ENCODE results near the gene ITIH5. TPM values are rescaled to one million over a fixed set of nuclear protein-coding genes. Genes with fewer than 3 reads are reported as not detected.
A peak's percentile ranks its signal among the peaks of the same experiment; 100 is the strongest.

ITIH5 gene
- total and polyA plus RNA-seq, 4 donors = 0.88 to 68.5 (median 6.4) TPM

DNA sequence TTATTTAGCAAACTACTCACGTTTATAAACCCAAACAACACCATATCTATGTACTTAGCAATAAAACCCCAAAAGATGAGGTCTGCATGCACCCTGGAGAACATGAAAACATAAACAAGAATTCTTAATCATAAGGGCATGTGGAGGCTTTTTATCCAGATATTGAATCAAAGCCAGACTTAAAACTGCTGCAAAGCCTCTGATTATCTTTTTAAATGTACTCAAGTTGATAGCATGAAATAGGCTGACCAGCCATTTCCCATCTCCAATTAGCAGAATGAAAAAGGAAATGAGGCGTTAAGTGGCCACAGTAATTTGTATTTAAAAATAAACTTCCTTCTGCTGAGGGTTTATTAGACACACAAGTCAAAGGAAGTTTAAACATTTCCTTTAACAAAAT lies 48.3 kb downstream of the ITIH5 start:
- DNase-seq = peak in 2 of 3 donors; percentile 69 to 75
- Histone ChIP-seq H3K27me3 (ENCODE audit: control insufficient read depth in 3 of 3, insufficient read depth in 3 of 3, low read length in 2 of 3) (no peaks in the 10 kb centered on the region), H3K4me1 (ENCODE audit: control insufficient read depth in 5 of 5, insufficient read depth in 5 of 5, low read length in 5 of 5) (peaks cover 0 to 17% (median 3%) of the 10 kb centered on the region in 5 donors), H3K36me3 (ENCODE audit: control insufficient read depth in 4 of 4, insufficient read depth in 4 of 4, low read length in 4 of 4) (peaks cover 0 to 4% (median 0%) of the 10 kb centered on the region in 4 donors), H3K4me3 (no peak overlapping the region), H3K9ac (ENCODE audit: insufficient read depth in 1 of 2, low read length in 2 of 2) (no peak overlapping the region), H3K27ac (ENCODE audit: low read depth in 1 of 2, low read length in 1 of 2) (no peak overlapping the region), H3K9me3 (ENCODE audit: control insufficient read depth in 4 of 4, insufficient read depth in 3 of 4, low read length in 3 of 4) (no peaks in the 10 kb centered on the region)
- TF ChIP-seq, protein P1, sequence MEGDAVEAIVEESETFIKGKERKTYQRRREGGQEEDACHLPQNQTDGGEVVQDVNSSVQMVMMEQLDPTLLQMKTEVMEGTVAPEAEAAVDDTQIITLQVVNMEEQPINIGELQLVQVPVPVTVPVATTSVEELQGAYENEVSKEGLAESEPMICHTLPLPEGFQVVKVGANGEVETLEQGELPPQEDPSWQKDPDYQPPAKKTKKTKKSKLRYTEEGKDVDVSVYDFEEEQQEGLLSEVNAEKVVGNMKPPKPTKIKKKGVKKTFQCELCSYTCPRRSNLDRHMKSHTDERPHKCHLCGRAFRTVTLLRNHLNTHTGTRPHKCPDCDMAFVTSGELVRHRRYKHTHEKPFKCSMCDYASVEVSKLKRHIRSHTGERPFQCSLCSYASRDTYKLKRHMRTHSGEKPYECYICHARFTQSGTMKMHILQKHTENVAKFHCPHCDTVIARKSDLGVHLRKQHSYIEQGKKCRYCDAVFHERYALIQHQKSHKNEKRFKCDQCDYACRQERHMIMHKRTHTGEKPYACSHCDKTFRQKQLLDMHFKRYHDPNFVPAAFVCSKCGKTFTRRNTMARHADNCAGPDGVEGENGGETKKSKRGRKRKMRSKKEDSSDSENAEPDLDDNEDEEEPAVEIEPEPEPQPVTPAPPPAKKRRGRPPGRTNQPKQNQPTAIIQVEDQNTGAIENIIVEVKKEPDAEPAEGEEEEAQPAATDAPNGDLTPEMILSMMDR (IDR thresholded peaks at IDR 0.05; ENCODE audit: control extremely low read depth, extremely low read depth) = no peak
- 30 to 31% methylated on average over 2 of the region's 2 CpGs for WGBS, 2 donors
- ATAC-seq (ENCODE audit: insufficient read depth, low FRiP score) = no peak

DNA sequence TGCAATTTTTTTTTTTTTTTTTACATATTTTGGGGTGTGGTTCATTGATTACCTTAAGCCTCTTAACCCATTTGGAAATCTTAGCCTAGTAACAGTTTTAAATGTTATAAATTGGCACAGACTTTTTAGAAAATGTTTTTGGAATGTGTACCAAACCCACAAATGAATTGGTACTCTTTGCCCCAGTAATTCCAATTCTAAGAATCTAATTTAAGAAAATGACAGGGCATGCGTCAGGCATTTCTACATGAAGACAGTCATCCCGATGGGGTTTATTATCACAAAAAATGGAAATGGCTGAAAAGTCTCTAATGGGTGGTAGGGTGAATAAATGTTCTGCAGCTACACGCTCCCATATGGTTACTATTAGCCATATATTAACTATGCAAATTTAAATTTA lies 54.9 kb downstream of the ITIH5 start:
- no peak for DNase-seq
- Histone ChIP-seq H3K36me3 (ENCODE audit: control insufficient read depth in 4 of 4, insufficient read depth in 4 of 4, low read length in 4 of 4) (peaks cover 0 to 1% (median 0%) of the 10 kb centered on the region in 4 donors), H3K4me3 (no peak overlapping the region), H3K9me3 (ENCODE audit: control insufficient read depth in 4 of 4, insufficient read depth in 3 of 4, low read length in 3 of 4) (no peaks in the 10 kb centered on the region), H3K27me3 (ENCODE audit: control insufficient read depth in 3 of 3, insufficient read depth in 3 of 3, low read length in 2 of 3) (no peaks in the 10 kb centered on the region), H3K27ac (ENCODE audit: low read depth in 1 of 2, low read length in 1 of 2) (no peak overlapping the region), H3K4me1 (ENCODE audit: control insufficient read depth in 5 of 5, insufficient read depth in 5 of 5, low read length in 5 of 5) (peaks cover 0 to 27% (median 0%) of the 10 kb centered on the region in 5 donors), H3K9ac (ENCODE audit: insufficient read depth in 1 of 2, low read length in 2 of 2) (no peak overlapping the region)
- no peak for ATAC-seq (ENCODE audit: insufficient read depth, low FRiP score)
- TF ChIP-seq, protein P1 (IDR thresholded peaks at IDR 0.05; ENCODE audit: control extremely low read depth, extremely low read depth) = no peak
- 96 to 97% methylated on average over 3 of the region's 3 CpGs for WGBS, 2 donors

DNA sequence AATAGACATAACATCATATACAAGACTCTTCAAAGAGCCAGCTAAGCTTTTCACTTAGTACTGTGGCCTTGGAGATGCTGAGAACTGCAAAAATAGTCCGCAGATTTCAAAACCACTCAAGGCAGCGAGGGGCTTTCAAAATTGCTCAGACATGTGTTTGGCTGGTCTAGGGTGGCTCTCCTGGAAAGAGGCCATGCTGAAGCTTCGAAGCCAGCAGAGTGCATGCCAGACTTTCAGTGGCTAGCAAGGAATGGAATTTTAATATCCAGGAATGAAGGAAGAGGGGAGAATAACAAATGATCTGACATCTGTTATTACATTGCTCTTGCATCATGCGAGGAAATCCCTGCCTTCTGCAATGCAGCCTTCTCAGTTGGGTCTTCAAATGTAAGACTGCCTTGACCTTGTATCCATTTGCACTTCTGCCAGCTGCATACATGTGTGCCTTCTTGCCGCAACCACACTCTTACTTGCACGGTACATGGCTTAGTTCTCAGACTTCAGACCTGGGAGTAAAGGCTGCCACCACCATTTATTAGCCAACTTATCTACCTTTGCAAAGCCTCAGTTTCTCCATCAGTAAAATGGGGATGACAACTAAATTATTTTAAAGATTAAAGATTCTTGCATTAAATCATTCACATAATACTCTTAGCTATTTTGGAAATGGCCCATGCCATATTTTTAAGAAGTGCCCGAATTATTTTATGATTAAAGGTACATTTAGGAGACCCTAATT lies 55.9 kb downstream of the ITIH5 start:
- WGBS, 2 donors = 77 to 88% methylated on average over 7 of the region's 7 CpGs
- Histone ChIP-seq H3K4me3 (no peak overlapping the region), H3K9ac (ENCODE audit: insufficient read depth in 1 of 2, low read length in 2 of 2) (no peak overlapping the region), H3K27ac (ENCODE audit: low read depth in 1 of 2, low read length in 1 of 2) (no peak overlapping the region), H3K27me3 (ENCODE audit: control insufficient read depth in 3 of 3, insufficient read depth in 3 of 3, low read length in 2 of 3) (no peaks in the 10 kb centered on the region), H3K9me3 (ENCODE audit: control insufficient read depth in 4 of 4, insufficient read depth in 3 of 4, low read length in 3 of 4) (no peaks in the 10 kb centered on the region), H3K4me1 (ENCODE audit: control insufficient read depth in 5 of 5, insufficient read depth in 5 of 5, low read length in 5 of 5) (peaks cover 0 to 33% (median 0%) of the 10 kb centered on the region in 5 donors), H3K36me3 (ENCODE audit: control insufficient read depth in 4 of 4, insufficient read depth in 4 of 4, low read length in 4 of 4) (peaks cover 0 to under 1% (median 0%) of the 10 kb centered on the region in 4 donors)
- TF ChIP-seq, protein P1 (IDR thresholded peaks at IDR 0.05; ENCODE audit: control extremely low read depth, extremely low read depth) = no peak
- DNase-seq (peak; percentile 92 to 98 (median 96)), ATAC-seq (ENCODE audit: insufficient read depth, low FRiP score) (peak; percentile 30)

Measured in lung (tissue), 12 donors.